Measurements from ENCODE around the gene PIKFYVE.

PIKFYVE gene

DNA sequence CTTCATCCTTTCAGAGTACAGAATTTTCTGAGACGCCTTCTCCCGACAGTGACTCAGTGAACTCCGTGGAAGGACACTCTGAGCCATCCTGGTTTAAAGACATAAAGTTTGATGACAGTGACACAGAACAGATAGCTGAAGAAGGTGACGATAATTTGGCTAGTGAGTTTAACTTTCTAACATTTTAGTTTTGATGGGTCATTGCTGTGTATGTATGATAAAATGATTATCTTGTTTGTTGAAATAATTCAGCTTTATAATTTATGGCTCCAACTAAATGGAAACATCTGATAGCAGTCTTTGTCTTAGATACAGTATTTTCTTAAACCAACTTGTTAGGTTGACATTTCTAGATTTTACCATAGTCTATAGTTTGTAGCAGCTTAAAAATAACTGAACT is 38.1 kb downstream of the PIKFYVE start:
- DNase-seq, result no peak
- Mint-ChIP-seq H3K9me3 (no peaks in the 10 kb centered on the region), H3K27me3 (no peaks in the 10 kb centered on the region), H3K4me3 (no peak overlapping the region), H3K36me3 (peaks cover 35 to 52% of the 10 kb centered on the region in 2 donors), H3K27ac (no peak overlapping the region), H3K4me1 (peaks cover 0 to 7% of the 10 kb centered on the region in 2 donors)
- ATAC-seq (replicated peaks), result no peak

DNA sequence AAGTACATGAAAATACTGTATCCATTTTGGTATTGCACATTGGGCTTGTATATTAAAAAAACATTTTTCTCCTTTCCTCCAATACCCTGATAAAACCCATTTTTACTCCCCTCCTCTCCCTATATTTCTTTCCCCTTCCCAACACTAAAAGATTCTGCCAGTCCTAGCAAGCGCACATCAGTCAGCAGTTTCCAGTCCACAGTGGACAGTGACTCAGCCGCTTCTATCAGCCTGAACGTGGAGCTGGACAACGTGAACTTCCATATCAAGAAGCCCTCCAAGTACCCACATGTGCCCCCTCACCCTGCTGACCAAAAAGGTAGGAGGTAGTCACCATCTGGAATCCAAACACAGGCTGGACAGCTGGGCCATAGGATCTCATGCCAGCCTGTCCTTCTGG is 38.6 kb downstream of the PIKFYVE start:
- ATAC-seq (replicated peaks), result no peak
- peak overlapping the region; percentile 28 for H3K27ac Mint-ChIP-seq
- H3K4me3 Mint-ChIP-seq, result no peak overlapping the region
- no peaks in the 10 kb centered on the region for H3K27me3 Mint-ChIP-seq
- peaks cover 35 to 54% of the 10 kb centered on the region in 2 donors for H3K36me3 Mint-ChIP-seq
- no peaks in the 10 kb centered on the region for H3K9me3 Mint-ChIP-seq
- no peak for DNase-seq
- peaks cover 2 to 12% of the 10 kb centered on the region in 2 donors for H3K4me1 Mint-ChIP-seq

DNA sequence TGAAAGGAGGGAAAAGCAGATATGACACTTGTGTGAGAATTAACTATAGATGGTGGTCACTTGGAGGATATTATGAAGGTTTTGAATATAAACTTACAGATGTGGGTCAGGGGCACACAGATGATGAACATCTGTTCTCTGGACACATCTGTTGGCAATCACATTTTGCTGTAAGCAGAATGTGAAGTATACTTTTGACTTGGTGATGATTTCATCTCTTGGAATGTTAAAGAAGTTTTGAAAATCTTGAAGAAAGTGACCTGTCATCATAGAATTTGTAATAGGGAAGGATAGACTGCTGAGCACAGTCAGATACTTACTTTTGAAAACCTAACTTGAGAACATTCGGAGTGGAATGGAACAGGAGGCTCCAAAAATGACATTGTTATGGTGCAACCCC is 40.2 kb downstream of the PIKFYVE start:
- H3K27ac Mint-ChIP-seq, result no peak overlapping the region
- peaks cover 7 to 22% of the 10 kb centered on the region in 2 donors for H3K4me1 Mint-ChIP-seq
- H3K36me3 Mint-ChIP-seq, result peaks cover 30 to 50% of the 10 kb centered on the region in 2 donors
- no peak overlapping the region for H3K4me3 Mint-ChIP-seq
- ATAC-seq (replicated peaks) (no peak), DNase-seq (no peak)
- no peaks in the 10 kb centered on the region for H3K9me3 Mint-ChIP-seq
- no peaks in the 10 kb centered on the region for H3K27me3 Mint-ChIP-seq

DNA sequence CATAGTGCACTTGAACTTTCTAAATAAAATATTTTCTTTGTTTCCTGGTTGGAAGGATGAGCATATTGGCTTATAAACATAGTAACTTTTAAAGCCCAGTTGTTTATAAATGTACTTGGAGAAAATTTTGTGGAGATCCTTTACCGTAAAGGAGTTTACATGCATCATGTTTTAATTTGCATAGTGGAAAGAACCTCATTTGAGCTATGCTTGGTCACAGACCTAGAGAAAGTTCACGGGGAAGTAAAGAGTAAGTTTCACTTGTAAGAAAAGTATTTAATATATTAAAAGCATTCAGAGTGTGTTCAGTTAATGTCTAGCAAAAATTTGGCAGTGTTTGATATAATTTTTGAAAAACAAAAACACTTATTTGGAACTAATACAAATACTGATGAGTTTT is 45.3 kb downstream of the PIKFYVE start:
- Mint-ChIP-seq H3K9me3 (no peaks in the 10 kb centered on the region), H3K4me3 (peak overlapping the region; percentile 27 to 53), H3K27ac (peak overlapping the region; percentile 79)

DNA sequence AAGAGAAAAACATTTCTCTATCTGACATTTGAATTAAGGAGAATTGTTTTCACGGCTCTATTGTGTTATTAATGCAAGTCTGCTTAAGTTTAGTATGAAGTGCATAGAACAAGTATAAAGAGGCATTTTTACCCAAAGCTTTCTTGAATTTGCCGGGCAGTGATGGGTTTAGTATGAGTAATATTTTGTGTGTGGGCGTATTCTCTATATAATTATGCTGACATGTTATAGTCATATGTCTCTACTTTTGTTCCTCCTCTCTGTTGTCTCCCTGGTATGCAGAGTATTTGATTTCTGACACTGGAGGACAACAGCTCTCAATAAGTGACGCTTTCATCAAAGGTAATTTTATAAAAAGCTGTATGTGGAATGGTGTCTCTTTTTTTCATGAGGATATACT is 45.9 kb downstream of the PIKFYVE start:
- ATAC-seq (replicated peaks) (peak; percentile 75 to 78), DNase-seq (no peak)
- Mint-ChIP-seq H3K27me3 (no peaks in the 10 kb centered on the region), H3K27ac (peak overlapping the region; percentile 93), H3K4me3 (peak overlapping the region; percentile 82 to 84), H3K4me1 (peaks cover 23 to 53% of the 10 kb centered on the region in 2 donors), H3K9me3 (no peaks in the 10 kb centered on the region), H3K36me3 (peaks cover 25 to 46% of the 10 kb centered on the region in 2 donors)

More for the DNA sequence above, 45.3 kb downstream of the PIKFYVE start:
- Mint-ChIP-seq H3K36me3 (peaks cover 23 to 45% of the 10 kb centered on the region in 2 donors), H3K27me3 (no peaks in the 10 kb centered on the region), H3K4me1 (peaks cover 23 to 53% of the 10 kb centered on the region in 2 donors)
- DNase-seq (no peak), ATAC-seq (replicated peaks) (peak; percentile 59 to 69)

DNA sequence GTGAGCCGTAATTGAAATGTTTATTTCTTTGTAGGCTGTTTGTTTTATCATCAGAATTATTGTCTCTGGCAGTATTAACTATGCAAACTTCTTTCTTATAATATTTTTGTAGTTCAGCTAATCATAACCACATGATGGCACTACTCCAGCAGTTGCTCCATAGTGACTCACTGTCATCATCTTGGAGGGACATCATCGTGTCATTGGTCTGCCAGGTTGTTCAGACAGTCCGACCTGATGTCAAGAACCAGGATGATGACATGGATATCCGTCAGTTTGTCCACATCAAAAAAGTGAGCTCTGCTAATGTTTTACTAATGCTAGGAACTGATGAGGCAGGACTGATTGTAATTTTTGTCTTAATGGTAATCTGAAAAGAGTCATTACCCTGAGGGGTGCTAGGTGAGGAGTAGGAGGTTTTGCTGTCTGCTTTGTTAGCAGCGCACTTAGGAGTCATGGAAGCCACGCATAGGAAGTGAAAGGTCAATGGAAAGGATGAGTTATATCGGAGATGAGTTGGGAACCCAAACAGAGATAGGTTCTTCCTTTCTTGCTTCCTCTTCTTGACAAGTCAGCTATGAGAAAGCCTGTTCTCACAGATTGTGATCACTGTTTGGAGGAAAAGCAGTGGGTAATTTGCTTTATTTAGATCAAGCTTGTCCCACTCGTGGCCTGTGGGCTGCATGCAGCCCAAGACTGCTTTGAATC is 49.2 kb downstream of the PIKFYVE start:
- no peaks in the 10 kb centered on the region for H3K9me3 Mint-ChIP-seq
- no peaks in the 10 kb centered on the region for H3K27me3 Mint-ChIP-seq
- peak overlapping the region; percentile 94 for H3K27ac Mint-ChIP-seq
- peak overlapping the region; percentile 1 to 36 for H3K4me3 Mint-ChIP-seq
- ATAC-seq (replicated peaks) (peak; percentile 79 to 84), DNase-seq (peak; percentile 46)
- peaks cover 37 to 73% of the 10 kb centered on the region in 2 donors for H3K4me1 Mint-ChIP-seq
- H3K36me3 Mint-ChIP-seq, result peaks cover 27 to 46% of the 10 kb centered on the region in 2 donors

DNA sequence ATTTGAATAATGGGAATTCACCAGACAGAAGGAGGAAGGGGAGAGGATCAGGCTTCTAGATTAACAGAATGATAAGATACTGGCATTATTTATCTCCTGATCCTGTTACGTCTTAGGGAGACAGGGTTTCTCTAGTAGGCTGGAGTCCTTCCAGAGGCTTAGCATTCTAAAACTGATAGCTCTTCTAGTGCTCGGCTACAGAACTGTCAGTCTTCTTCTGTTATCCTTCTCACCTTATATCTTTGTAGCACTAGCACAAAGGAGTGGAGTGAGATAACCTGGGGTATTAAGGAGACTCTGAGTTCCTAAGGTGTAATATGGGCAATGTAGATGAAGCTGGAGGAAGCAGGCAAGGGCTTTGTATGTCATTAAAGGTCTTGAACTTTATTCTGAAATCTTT is 52.1 kb downstream of the PIKFYVE start:
- Mint-ChIP-seq H3K4me1 (peaks cover 32 to 65% of the 10 kb centered on the region in 2 donors), H3K4me3 (peak overlapping the region; percentile 37 to 55), H3K27me3 (no peaks in the 10 kb centered on the region), H3K36me3 (peaks cover 26 to 36% of the 10 kb centered on the region in 2 donors), H3K9me3 (no peaks in the 10 kb centered on the region), H3K27ac (peak overlapping the region; percentile 89)
- no peak for DNase-seq
- ATAC-seq (replicated peaks), result no peak

DNA sequence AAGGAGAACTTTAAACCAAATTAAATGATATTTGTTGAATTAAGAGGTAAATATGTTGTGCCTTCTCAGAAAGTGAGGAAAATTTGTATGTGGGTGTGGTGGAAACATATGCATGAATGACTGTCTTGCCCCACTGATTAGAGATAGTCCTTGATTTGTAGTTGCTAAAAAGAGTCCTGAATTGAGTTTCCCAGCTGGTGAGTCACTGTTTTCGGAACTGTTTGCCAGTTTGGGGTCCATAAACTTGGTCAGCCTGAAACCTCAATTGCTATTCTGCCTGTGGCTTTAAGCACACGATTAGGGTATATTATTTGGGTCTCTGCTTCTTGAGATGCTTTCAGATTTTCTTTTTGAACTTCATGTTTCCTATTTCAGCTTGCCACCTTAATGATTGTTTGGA is 53.3 kb downstream of the PIKFYVE start:
- peak; percentile 27 for DNase-seq
- no peaks in the 10 kb centered on the region for H3K27me3 Mint-ChIP-seq
- peak; percentile 33 to 53 for ATAC-seq (replicated peaks)
- peaks cover 32 to 45% of the 10 kb centered on the region in 2 donors for H3K36me3 Mint-ChIP-seq
- H3K27ac Mint-ChIP-seq, result peak overlapping the region; percentile 89
- H3K4me3 Mint-ChIP-seq, result peak overlapping the region; percentile 23 to 59
- H3K4me1 Mint-ChIP-seq, result peaks cover 30 to 57% of the 10 kb centered on the region in 2 donors
- no peaks in the 10 kb centered on the region for H3K9me3 Mint-ChIP-seq

DNA sequence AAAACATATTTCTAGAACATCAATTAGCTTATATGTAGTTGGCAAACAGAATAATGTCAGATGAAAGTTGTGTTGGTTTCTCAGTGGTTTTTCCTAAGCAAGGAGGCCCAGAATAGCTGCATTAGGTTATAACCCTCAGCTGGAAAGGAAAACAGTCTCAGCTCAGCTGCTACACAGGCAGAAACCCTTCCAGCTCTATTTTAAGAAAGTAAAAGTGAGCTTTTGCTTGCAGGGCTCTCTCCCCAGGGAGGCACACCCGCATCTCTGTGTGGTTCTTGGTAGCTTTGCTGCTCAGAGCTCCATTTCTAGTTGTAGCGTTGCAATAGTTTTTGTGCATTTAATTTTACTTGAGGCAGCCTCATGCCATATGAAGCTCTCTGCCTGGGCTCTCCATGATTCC is 54.6 kb downstream of the PIKFYVE start:
- H3K9me3 Mint-ChIP-seq, result no peaks in the 10 kb centered on the region
- ATAC-seq (replicated peaks), result peak; percentile 79 to 85
- peak overlapping the region; percentile 31 for H3K27ac Mint-ChIP-seq
- H3K4me3 Mint-ChIP-seq, result peak overlapping the region; percentile 16 to 25
- H3K4me1 Mint-ChIP-seq, result peaks cover 24 to 46% of the 10 kb centered on the region in 2 donors
- peaks cover 34 to 48% of the 10 kb centered on the region in 2 donors for H3K36me3 Mint-ChIP-seq
- DNase-seq, result no peak
- H3K27me3 Mint-ChIP-seq, result no peaks in the 10 kb centered on the region

DNA sequence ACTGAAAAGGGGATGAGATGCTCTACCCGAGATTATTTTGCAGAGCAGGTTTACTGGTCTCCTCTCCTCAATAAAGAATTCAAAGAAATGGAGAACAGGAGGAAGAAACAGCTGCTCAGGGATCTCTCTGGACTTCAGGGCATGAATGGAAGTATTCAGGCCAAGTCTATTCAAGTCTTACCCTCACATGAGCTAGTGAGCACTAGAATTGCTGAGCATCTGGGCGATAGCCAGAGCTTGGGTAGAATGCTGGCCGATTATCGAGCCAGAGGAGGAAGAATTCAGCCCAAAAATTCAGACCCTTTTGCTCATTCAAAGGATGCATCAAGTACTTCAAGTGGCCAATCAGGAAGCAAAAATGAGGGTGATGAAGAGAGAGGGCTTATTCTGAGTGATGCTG is 60.0 kb downstream of the PIKFYVE start:
- ATAC-seq (replicated peaks), result no peak
- H3K27me3 Mint-ChIP-seq, result no peaks in the 10 kb centered on the region
- no peak for DNase-seq
- H3K4me3 Mint-ChIP-seq, result no peak overlapping the region
- H3K36me3 Mint-ChIP-seq, result peaks cover 33 to 52% of the 10 kb centered on the region in 2 donors
- H3K27ac Mint-ChIP-seq, result no peak overlapping the region
- peaks cover 10 to 24% of the 10 kb centered on the region in 2 donors for H3K4me1 Mint-ChIP-seq
- H3K9me3 Mint-ChIP-seq, result no peaks in the 10 kb centered on the region

DNA sequence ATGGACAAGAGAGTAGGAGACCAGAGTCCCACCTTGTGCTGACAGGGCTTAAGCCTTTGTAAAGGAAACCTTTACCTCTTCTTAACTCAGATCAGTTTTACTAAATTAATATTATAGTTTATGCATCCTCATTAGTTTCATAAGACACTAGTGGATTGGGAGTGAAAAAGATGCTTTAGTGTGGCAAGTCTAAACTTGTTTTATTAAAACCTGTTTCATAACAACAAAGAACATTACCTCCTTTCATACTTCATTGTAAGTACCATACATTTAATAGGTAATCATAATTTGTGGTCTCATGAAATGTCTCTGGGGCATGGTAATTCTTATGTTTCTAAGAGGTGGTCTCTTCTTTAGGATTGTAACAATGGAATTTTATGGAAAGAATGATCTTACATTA is 63.4 kb downstream of the PIKFYVE start:
- H3K27ac Mint-ChIP-seq, result no peak overlapping the region
- H3K9me3 Mint-ChIP-seq, result no peaks in the 10 kb centered on the region
- DNase-seq (no peak), ATAC-seq (replicated peaks) (no peak)
- no peak overlapping the region for H3K4me3 Mint-ChIP-seq
- peaks cover 28 to 44% of the 10 kb centered on the region in 2 donors for H3K36me3 Mint-ChIP-seq
- H3K4me1 Mint-ChIP-seq, result peaks cover 8 to 16% of the 10 kb centered on the region in 2 donors
- no peaks in the 10 kb centered on the region for H3K27me3 Mint-ChIP-seq

DNA sequence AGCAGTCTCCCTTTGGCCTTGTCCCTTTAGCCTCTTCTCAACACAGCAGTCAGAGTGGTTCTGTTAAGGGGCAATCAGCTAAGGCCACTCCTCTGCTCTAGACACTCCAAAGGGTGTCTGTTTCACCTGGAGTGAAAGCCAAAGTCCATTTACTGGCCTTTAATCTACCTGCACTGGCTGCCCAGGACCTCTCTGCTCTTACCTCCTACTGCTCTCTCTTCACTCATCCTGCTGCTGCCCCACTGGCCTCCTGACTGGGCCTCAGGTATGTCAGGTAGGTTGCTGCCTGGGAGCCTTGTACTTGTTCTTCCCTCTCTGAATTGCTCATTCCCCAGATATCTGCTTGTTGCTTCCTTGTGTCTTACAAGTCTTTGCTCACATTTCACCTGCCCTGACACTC is 68.2 kb downstream of the PIKFYVE start:
- Mint-ChIP-seq H3K4me3 (no peak overlapping the region), H3K36me3 (peaks cover 15 to 27% of the 10 kb centered on the region in 2 donors), H3K9me3 (no peaks in the 10 kb centered on the region), H3K27ac (peak overlapping the region; percentile 25), H3K4me1 (peaks cover 3 to 6% of the 10 kb centered on the region in 2 donors), H3K27me3 (no peaks in the 10 kb centered on the region)
- ATAC-seq (replicated peaks) (no peak), DNase-seq (no peak)

DNA sequence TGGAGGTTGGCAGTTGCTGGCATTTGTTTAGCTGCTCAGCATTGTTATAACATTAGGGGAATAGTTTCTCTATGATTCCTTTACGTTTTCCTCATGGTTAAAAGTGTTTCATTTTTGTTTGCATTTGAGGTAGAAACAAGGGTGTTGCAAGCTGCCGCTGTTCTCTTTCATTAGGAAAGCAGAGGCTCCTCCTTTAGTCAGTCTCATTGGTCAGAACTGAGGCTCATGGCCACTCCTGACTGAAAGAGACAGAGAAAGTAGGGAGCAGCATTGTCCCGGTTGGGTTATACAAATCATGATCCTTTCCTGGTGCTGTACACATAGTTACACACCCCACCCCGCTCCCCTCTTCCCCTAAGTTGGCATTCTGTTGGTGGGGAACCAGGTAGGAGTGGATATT is 80.7 kb downstream of the PIKFYVE start:
- Mint-ChIP-seq H3K9me3 (no peaks in the 10 kb centered on the region), H3K27ac (peak overlapping the region; percentile 42), H3K27me3 (no peaks in the 10 kb centered on the region), H3K36me3 (peaks cover 21 to 37% of the 10 kb centered on the region in 2 donors), H3K4me3 (no peak overlapping the region), H3K4me1 (peaks cover 0 to 2% of the 10 kb centered on the region in 2 donors)
- DNase-seq (no peak), ATAC-seq (replicated peaks) (no peak)

DNA sequence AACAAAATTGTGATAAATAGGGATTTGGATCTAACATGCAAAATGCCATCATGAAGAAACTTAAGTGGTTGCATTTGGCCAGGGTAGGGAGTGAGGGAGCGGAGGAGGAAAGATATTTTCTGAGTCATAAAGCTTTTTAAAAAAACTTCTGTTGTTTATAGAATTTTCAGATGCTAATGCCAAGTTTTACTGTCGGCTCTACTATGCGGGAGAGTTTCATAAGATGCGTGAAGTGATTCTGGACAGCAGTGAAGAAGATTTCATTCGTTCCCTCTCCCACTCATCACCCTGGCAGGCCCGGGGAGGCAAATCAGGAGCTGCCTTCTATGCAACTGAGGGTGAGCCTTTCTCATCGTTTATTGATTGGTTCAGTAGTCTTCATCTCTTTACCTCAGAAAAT is 84.6 kb downstream of the PIKFYVE start:
- ATAC-seq (replicated peaks) (no peak), DNase-seq (no peak)
- H3K4me3 Mint-ChIP-seq, result no peak overlapping the region
- no peaks in the 10 kb centered on the region for H3K9me3 Mint-ChIP-seq
- no peaks in the 10 kb centered on the region for H3K27me3 Mint-ChIP-seq
- H3K4me1 Mint-ChIP-seq, result peaks cover 0 to 2% of the 10 kb centered on the region in 2 donors
- H3K36me3 Mint-ChIP-seq, result peaks cover 26 to 45% of the 10 kb centered on the region in 2 donors
- H3K27ac Mint-ChIP-seq, result peak overlapping the region; percentile 5

Data from stimulated activated naive B cell treated with anti-CD40 and anti-IgM and Interleukin-4, amounts not matched to agents 10 μg/mL and 1 μg/mL and 100 μg/mL, for 72 hours (primary cell).